K562 (cell line): ENCODE measurements around the gene SRPK2. TPM values are rescaled to one million over a fixed set of nuclear protein-coding genes. Genes with fewer than 3 reads are reported as not detected.
A peak's percentile ranks its signal among the peaks of the same experiment; 100 is the strongest.

Experiments used
- ATAC-seq: fragments of 200-7000 bp; cut with Tn5 transposase; 3 replicates; pipeline ENCODE4 v1.9.1; 2020; ENCODE audit warnings: moderate library complexity
- BruUV-seq: library from RNA; stranded (reverse); fragments of 400-500 nt; replicated peaks from 2 replicates; lab custom pipeline; 2021; lab: Mats Ljungman, UMichigan
- CTCF ChIA-PET: fragments of 300-600 bp; formaldehyde crosslinking; extraction: SDS; loops from one replicate; lab custom pipeline; 2021; ENCODE audit warnings: low intra/inter-chr PET ratio; lab: Yijun Ruan, JAX
- POLR2A ChIA-PET: fragments of 300-600, 350-650 bp; sonication (Branson Sonifier 250); formaldehyde crosslinking; extraction: SDS; loops from one replicate; lab custom pipeline; 2021; ENCODE audit warnings: antibody characterized with exemption, inconsistent platforms; lab: Yijun Ruan, JAX
- DNase-seq, 4 experiments: peaks; one replicate each; pipeline versions ENCODE4 v3.0.0 to v3.0.0-alpha.2; 2011 to 2018; ENCODE audit warnings: low spot score in 3 of 4, mixed read lengths in 3 of 4; ENCODE audit errors: extremely low read depth in 1 of 4
- FAIRE-seq: peaks from 2 replicates; lab custom pipeline; 2011; peaks lifted over from hg19 to GRCh38; lab: Jason Lieb, UNC
- H2AFZ ChIP-seq: 2 replicates; pipeline ENCODE4 v1.6.0; 2011; ENCODE audit warnings: low read depth, low read length, control low read depth, inconsistent platforms
- H3K27ac ChIP-seq: fragments of 200-600 bp; 3 replicates; pipeline ENCODE4 v1.8.0; 2011; ENCODE audit warnings: low read depth, mild to moderate bottlenecking, control low read depth, inconsistent platforms, low read length, moderate library complexity, mixed read lengths; ENCODE audit errors: extremely low read depth
- H3K27me3 ChIP-seq, 2 experiments: fragments of 300-600 bp in 1 of 2; 2 replicates in 1 of 2; 3 replicates in 1 of 2; pipeline versions ENCODE4 v1.6.0 to v1.8.0; 2011; ENCODE audit warnings: inconsistent platforms in 2 of 2, low read length in 2 of 2, mild to moderate bottlenecking in 1 of 2, mixed read lengths in 1 of 2, moderate library complexity in 1 of 2; ENCODE audit not compliant: control insufficient read depth in 2 of 2, insufficient read depth in 2 of 2
- H3K36me3 ChIP-seq: fragments of 300-600 bp; 3 replicates; pipeline ENCODE4 v1.8.0; 2011; ENCODE audit warnings: mild to moderate bottlenecking, low read length, inconsistent platforms; ENCODE audit not compliant: control insufficient read depth, insufficient read depth
- H3K4me1 ChIP-seq, 2 experiments: fragments of 200-600 bp in 1 of 2; replicated peaks in 1 of 2; 2 replicates in 1 of 2; 3 replicates in 1 of 2; pipeline versions ENCODE4 v1.5.1 to v1.8.0; 2011; ENCODE audit warnings: inconsistent platforms in 2 of 2, low read length in 2 of 2, mild to moderate bottlenecking in 1 of 2, mixed read lengths in 1 of 2, moderate library complexity in 1 of 2; ENCODE audit not compliant: control insufficient read depth in 2 of 2, insufficient read depth in 2 of 2
- H3K4me2 ChIP-seq: 2 replicates; pipeline ENCODE4 v1.6.1; 2011; ENCODE audit warnings: low read length, control low read depth, inconsistent platforms, mixed read lengths; ENCODE audit not compliant: insufficient read depth
- H3K4me3 ChIP-seq: fragments of 200-600 bp; sonication (generic), shearing (Covaris generic); 2 replicates; pipeline ENCODE4 v1.5.1; 2016; ENCODE audit warnings: control low read depth, inconsistent platforms
- H3K79me2 ChIP-seq: fragments of 200-600 bp; 3 replicates; pipeline ENCODE4 v1.8.0; 2011; ENCODE audit warnings: low read length, inconsistent platforms; ENCODE audit not compliant: control insufficient read depth, insufficient read depth
- H3K9ac ChIP-seq, 2 experiments: 2 replicates each; pipeline versions ENCODE4 v1.6.0 to v1.6.1; 2011; ENCODE audit warnings: low read depth in 2 of 2, low read length in 2 of 2, control low read depth in 1 of 2, inconsistent platforms in 1 of 2, mild to moderate bottlenecking in 1 of 2, mixed read lengths in 1 of 2; ENCODE audit not compliant: insufficient read depth in 1 of 2
- H3K9me1 ChIP-seq: one replicate; pipeline ENCODE4 v1.6.0; 2011; ENCODE audit warnings: inconsistent platforms, mild to moderate bottlenecking, low read length, moderate library complexity; ENCODE audit not compliant: control insufficient read depth, insufficient read depth
- H3K9me3 ChIP-seq: replicated peaks from 2 replicates; pipeline ENCODE4 v1.5.1; 2011; ENCODE audit warnings: low read depth, low read length, inconsistent platforms; ENCODE audit not compliant: control insufficient read depth, insufficient read depth
- H4K20me1 ChIP-seq: replicated peaks from 2 replicates; pipeline ENCODE4 v1.6.1; 2011; ENCODE audit warnings: low read length, inconsistent platforms, mixed read lengths; ENCODE audit not compliant: control insufficient read depth, insufficient read depth
- ATF1 ChIP-seq, 2 experiments: fragments of 450-650 bp in 1 of 2; IDR thresholded peaks; 2 replicates each; pipeline ENCODE4 v1.6.1; 2016; ENCODE audit warnings: missing compliant biosample characterization in 1 of 2, missing genetic modification characterization in 1 of 2
- CHD4 ChIP-seq: fragments of 200-600 bp; sonication (generic); IDR thresholded peaks from 3 replicates; pipeline ENCODE4 v1.6.1; 2012; ENCODE audit warnings: low read depth, mild to moderate bottlenecking, mixed read lengths, low read length, inconsistent platforms; ENCODE audit not compliant: insufficient read depth, insufficient replicate concordance, poor library complexity, severe bottlenecking
- FIP1L1 ChIP-seq: fragments of 200-400 bp; formaldehyde crosslinking; IDR thresholded peaks from 2 replicates; pipeline ENCODE4 v1.6.1; 2018; ENCODE audit warnings: mild to moderate bottlenecking, low read depth, low read length; ENCODE audit not compliant: poor library complexity, severe bottlenecking
- HMGXB4 ChIP-seq: sonication (generic); formaldehyde crosslinking; IDR thresholded peaks from 2 replicates; pipeline ENCODE4 v1.8.1; 2023; ENCODE audit warnings: mild to moderate bottlenecking, missing genetic modification reagents
- MAFG ChIP-seq: fragments of 450-650 bp; conservative IDR thresholded peaks from 2 replicates; pipeline ENCODE4 v1.6.1; 2016; ENCODE audit warnings: missing genetic modification characterization, missing compliant biosample characterization
- TRIM28 ChIP-seq: fragments of 450-650 bp; IDR thresholded peaks from 2 replicates; pipeline ENCODE4 v1.6.1; 2017
- YBX1 ChIP-seq: fragments of 450-650 bp; IDR thresholded peaks from 2 replicates; pipeline ENCODE4 v1.7.1; 2016; ENCODE audit warnings: mild to moderate bottlenecking
- ZBTB8A ChIP-seq: fragments of 450-650 bp; IDR thresholded peaks from 2 replicates; pipeline ENCODE4 v1.6.1; 2018; ENCODE audit warnings: mild to moderate bottlenecking, moderate library complexity; ENCODE audit not compliant: partially characterized antibody
- ZNF589 ChIP-seq: fragments of 200-800 bp; sonication (Bioruptor generic); IDR thresholded peaks from 2 replicates; pipeline ENCODE4 v1.6.1; 2016; ENCODE audit warnings: low read depth, missing genetic modification characterization, missing compliant biosample characterization
- WGBS: fragments of 100-300 bp; shearing (Covaris generic); methylation state at CpG from one replicate; pipeline ENCODE4 v1.1.6; 2016; ENCODE audit warnings: low coverage, mixed read lengths; ENCODE audit not compliant: insufficient coverage; ENCODE audit errors: missing lambda C conversion rate; 5-methylcytosine and 5-hydroxymethylcytosine counted together
- in situ Hi-C: fragments of 300-500 bp; cut with MboI; formaldehyde crosslinking; loops from 4 replicates; pipeline ENCODE4 v1.15.0; 2018; ENCODE audit warnings: inconsistent platforms, mixed read lengths
- intact Hi-C: fragments of 100-400 bp; cut with micrococcal nuclease; formaldehyde crosslinking; loops from 2 replicates; pipeline ENCODE4 v1.14.2; 2022
- polyA plus RNA-seq, 8 experiments: library from polyadenylated mRNA; depleted of rRNA in 4 of 8; stranded (reverse) in 5 of 8; unstranded in 3 of 8; fragments of >200 nt; fragmentation: Nextera tagmentation in 2 of 8; fragmentation: Illumina TruSeq in 1 of 8; extraction: Ambion mirVana in 2 of 8; extraction: Trizol in 1 of 8; gene quantifications; 2 replicates each; pipeline versions ENCODE4 v1.2.1 to v1.2.3, GENCODE V29; 2011 to 2014; ENCODE audit warnings: inconsistent platforms in 1 of 8, missing spikeins in 1 of 8
- total RNA-seq, 7 experiments: library from RNA; depleted of rRNA in 6 of 7; stranded (reverse); fragments of >200 nt in 6 of 7; fragmentation: Illumina TruSeq in 2 of 7; extraction: Trizol in 2 of 7; gene quantifications; 2 replicates each; pipeline versions ENCODE4 v1.2.1 to v1.2.3, GENCODE V29; 2011 to 2021; ENCODE audit warnings: low replicate concordance in 1 of 7
- TF ChIP-seq, protein P1 (sequence below): fragments of 450-650 bp; formaldehyde crosslinking; IDR thresholded peaks from 2 replicates; pipeline ENCODE4 v1.4.0; 2022; ENCODE audit warnings: missing genetic modification characterization
- TF ChIP-seq, protein P2 (sequence below): fragments of 450-650 bp; conservative IDR thresholded peaks from 2 replicates; pipeline ENCODE4 v1.6.1; 2016; ENCODE audit warnings: missing genetic modification characterization, low read depth, mild to moderate bottlenecking, control low read depth, missing compliant biosample characterization

Gene SRPK2
- total and polyA plus RNA-seq, 9 of the 15 experiments (the other 6 are each of a cell fraction or from before 2014, with no cell fraction given): 21.5 to 44.7 (median 33.3) TPM

GRCh38 chr7:105354383-105354782 lies 34.3 kb downstream of the SRPK2 start:
- Histone ChIP-seq H3K9me3 (no peaks in the 10 kb centered on the region), H3K36me3 (no peaks in the 10 kb centered on the region), H3K4me3 (no peak overlapping the region), H3K9me1 (peaks cover 9% of the 10 kb centered on the region), H2AFZ (no peak overlapping the region), H3K4me2 (peak overlapping the region; percentile 47; the same call in 1 of the 2 replicates), H3K27me3 (no peaks in the 10 kb centered on the region), H3K79me2 (peaks cover 78% of the 10 kb centered on the region), H3K9ac (peak overlapping the region in 1 of 2 experiments; percentile 75; a peak in 1 of 4 replicates), H4K20me1 (peaks cover 16% of the 10 kb centered on the region), H3K27ac (no peak overlapping the region), H3K4me1 (peaks cover 26 to 40% of the 10 kb centered on the region in 2 experiments)
- ATAC-seq (peak; percentile 27; the same call in 2 of the 3 replicates), FAIRE-seq (no peak), DNase-seq (no peak)
- BruUV-seq: no TSS peak
- ChIA-PET POLR2A (interaction anchor here (1.1 to 2.6 kb wide), 5 partner anchors 13 to 34 kb away, joined by 3 to 7 read pairs (median 5); partner anchors contain the start of gene SRPK2), CTCF (no interaction called here)
- TF ChIP-seq ZNF589: no peak
- TF ChIP-seq, protein P1, sequence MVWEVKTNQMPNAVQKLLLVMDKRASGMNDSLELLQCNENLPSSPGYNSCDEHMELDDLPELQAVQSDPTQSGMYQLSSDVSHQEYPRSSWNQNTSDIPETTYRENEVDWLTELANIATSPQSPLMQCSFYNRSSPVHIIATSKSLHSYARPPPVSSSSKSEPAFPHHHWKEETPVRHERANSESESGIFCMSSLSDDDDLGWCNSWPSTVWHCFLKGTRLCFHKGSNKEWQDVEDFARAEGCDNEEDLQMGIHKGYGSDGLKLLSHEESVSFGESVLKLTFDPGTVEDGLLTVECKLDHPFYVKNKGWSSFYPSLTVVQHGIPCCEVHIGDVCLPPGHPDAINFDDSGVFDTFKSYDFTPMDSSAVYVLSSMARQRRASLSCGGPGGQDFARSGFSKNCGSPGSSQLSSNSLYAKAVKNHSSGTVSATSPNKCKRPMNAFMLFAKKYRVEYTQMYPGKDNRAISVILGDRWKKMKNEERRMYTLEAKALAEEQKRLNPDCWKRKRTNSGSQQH: no peak
- no peak for TF ChIP-seq FIP1L1
- no peak for TF ChIP-seq YBX1
- no peak for TF ChIP-seq HMGXB4 (CRISPR knock-in tag)
- TF ChIP-seq TRIM28: no peak
- TF ChIP-seq ZBTB8A: no peak
- TF ChIP-seq CHD4: no peak
- TF ChIP-seq MAFG: no peak
- TF ChIP-seq, protein P2, sequence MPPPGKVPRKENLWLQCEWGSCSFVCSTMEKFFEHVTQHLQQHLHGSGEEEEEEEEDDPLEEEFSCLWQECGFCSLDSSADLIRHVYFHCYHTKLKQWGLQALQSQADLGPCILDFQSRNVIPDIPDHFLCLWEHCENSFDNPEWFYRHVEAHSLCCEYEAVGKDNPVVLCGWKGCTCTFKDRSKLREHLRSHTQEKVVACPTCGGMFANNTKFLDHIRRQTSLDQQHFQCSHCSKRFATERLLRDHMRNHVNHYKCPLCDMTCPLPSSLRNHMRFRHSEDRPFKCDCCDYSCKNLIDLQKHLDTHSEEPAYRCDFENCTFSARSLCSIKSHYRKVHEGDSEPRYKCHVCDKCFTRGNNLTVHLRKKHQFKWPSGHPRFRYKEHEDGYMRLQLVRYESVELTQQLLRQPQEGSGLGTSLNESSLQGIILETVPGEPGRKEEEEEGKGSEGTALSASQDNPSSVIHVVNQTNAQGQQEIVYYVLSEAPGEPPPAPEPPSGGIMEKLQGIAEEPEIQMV (tag): no peak
- TF ChIP-seq ATF1 (CRISPR knock-in tag; IDR thresholded peaks at IDR 0.05): no peak
- TF ChIP-seq ATF1 (tag; IDR thresholded peaks at IDR 0.05): no peak
- 54% methylated on average over 2 of the region's 2 CpGs for WGBS
- intact Hi-C loops (no loop called here), in situ Hi-C loops (no loop called here)
